HepG2 (cell line): Measurements from ENCODE around the gene BFAR. TPM values are rescaled to one million over a fixed set of nuclear protein-coding genes. Genes with fewer than 3 reads are reported as not detected.

ENCODE experiments used
- ATAC-seq: fragments of 200-7000 bp; cut with Tn5 transposase; 3 replicates; pipeline ENCODE4 v1.9.1; 2020; ENCODE audit warnings: mild to moderate bottlenecking, moderate library complexity
- BruUV-seq: library from RNA; stranded (reverse); fragments of 400-500 nt; replicated peaks from 2 replicates; lab custom pipeline; 2021; lab: Mats Ljungman, UMichigan
- CTCF ChIA-PET: fragments of 300-600 bp; formaldehyde crosslinking; extraction: SDS; loops from one replicate; lab custom pipeline; 2021; ENCODE audit warnings: low total read pairs, inconsistent platforms, low intra/inter-chr PET ratio; lab: Yijun Ruan, JAX
- POLR2A ChIA-PET: fragments of 350-600 bp; sonication (Branson Sonifier 250); formaldehyde crosslinking; loops from one replicate; lab custom pipeline; 2020; ENCODE audit warnings: antibody characterized with exemption, inconsistent platforms; lab: Yijun Ruan, JAX
- DNase-seq: peaks from one replicate; pipeline ENCODE4 v3.0.0-alpha.2; 2015; ENCODE audit warnings: low spot score
- FAIRE-seq: peaks from 3 replicates; lab custom pipeline; 2011; peaks lifted over from hg19 to GRCh38; lab: Jason Lieb, UNC
- H2AFZ ChIP-seq: one replicate; pipeline ENCODE4 v1.6.1; 2011; ENCODE audit warnings: low read length, inconsistent platforms
- H3K27ac ChIP-seq: fragments of 300-600 bp; 3 replicates; pipeline ENCODE4 v1.8.0; 2011; ENCODE audit warnings: mixed run types, mild to moderate bottlenecking, mixed read lengths, low read length, inconsistent platforms; ENCODE audit not compliant: insufficient read depth; ENCODE audit errors: extremely low read length
- H3K27me3 ChIP-seq, 2 experiments: fragments of 200-600 bp in 1 of 2; 2 replicates in 1 of 2; 3 replicates in 1 of 2; pipeline versions ENCODE4 v1.6.0 to v1.8.0; 2011; ENCODE audit warnings: low read length in 2 of 2, mild to moderate bottlenecking in 2 of 2, moderate library complexity in 2 of 2, inconsistent platforms in 1 of 2; ENCODE audit not compliant: insufficient read depth in 2 of 2, control insufficient read depth in 1 of 2
- H3K36me3 ChIP-seq, 2 experiments: fragments of 200-600 bp in 1 of 2; replicated peaks in 1 of 2; 2 replicates in 1 of 2; 3 replicates in 1 of 2; pipeline versions ENCODE4 v1.5.1 to v1.8.0; 2011; ENCODE audit warnings: low read length in 2 of 2, inconsistent platforms in 1 of 2; ENCODE audit not compliant: insufficient read depth in 2 of 2, control insufficient read depth in 1 of 2
- H3K4me1 ChIP-seq: 2 replicates; pipeline ENCODE4 v1.5.1; 2012; ENCODE audit warnings: low read length, inconsistent platforms; ENCODE audit not compliant: insufficient read depth
- H3K4me2 ChIP-seq: 2 replicates; pipeline ENCODE4 v1.6.0; 2011; ENCODE audit warnings: low read depth, low read length, inconsistent platforms
- H3K4me3 ChIP-seq, 3 experiments: fragments of 200-600 bp in 1 of 3; sonication (generic), shearing (Covaris generic) in 1 of 3; replicated peaks in 1 of 3; 2 replicates each; pipeline ENCODE4 v1.5.1; 2011 to 2016; ENCODE audit warnings: low read length in 3 of 3, inconsistent platforms in 2 of 3, low read depth in 2 of 3, mild to moderate bottlenecking in 2 of 3, control low read depth in 1 of 3, mixed read lengths in 1 of 3; ENCODE audit not compliant: insufficient read depth in 1 of 3
- H3K79me2 ChIP-seq: one replicate; pipeline ENCODE4 v1.6.1; 2011; ENCODE audit warnings: low read length, inconsistent platforms; ENCODE audit not compliant: insufficient read depth
- H3K9ac ChIP-seq: 2 replicates; pipeline ENCODE4 v1.6.0; 2011; ENCODE audit warnings: mild to moderate bottlenecking, low read depth, low read length, inconsistent platforms; ENCODE audit not compliant: insufficient read depth
- H3K9me3 ChIP-seq: 2 replicates; pipeline ENCODE4 v1.5.1; 2012; ENCODE audit warnings: mild to moderate bottlenecking, low read length
- H4K20me1 ChIP-seq: 2 replicates; pipeline ENCODE4 v1.6.0; 2011; ENCODE audit warnings: inconsistent platforms, mild to moderate bottlenecking, low read length, moderate library complexity; ENCODE audit not compliant: insufficient read depth
- ATF7 ChIP-seq, 2 experiments: fragments of 450-650 bp in 1 of 2; sonication (generic) in 1 of 2; formaldehyde crosslinking in 1 of 2; IDR thresholded peaks; 2 replicates each; pipeline versions ENCODE4 v1.4.0 to v1.6.1; 2016 to 2020; ENCODE audit warnings: antibody characterized with exemption in 1 of 2, mild to moderate bottlenecking in 1 of 2, missing genetic modification reagents in 1 of 2
- CEBPG ChIP-seq: IDR thresholded peaks from 2 replicates; pipeline ENCODE4 v1.6.1; 2016
- CREB1 ChIP-seq, 2 experiments: fragments of 450-650 bp in 1 of 2; IDR thresholded peaks; 2 replicates each; pipeline ENCODE4 v1.6.1; 2016 to 2017; ENCODE audit warnings: control low read depth in 1 of 2, mild to moderate bottlenecking in 1 of 2, missing compliant biosample characterization in 1 of 2, missing genetic modification characterization in 1 of 2
- FOXA1 ChIP-seq, 2 experiments: fragments of 450-650 bp in 1 of 2; sonication (generic) in 1 of 2; formaldehyde crosslinking in 1 of 2; IDR thresholded peaks; 2 replicates each; pipeline versions ENCODE4 v1.4.0 to v1.6.1; 2016 to 2020; ENCODE audit warnings: missing genetic modification reagents in 1 of 2
- KLF9 ChIP-seq: IDR thresholded peaks from 2 replicates; pipeline ENCODE4 v1.6.1; 2016; ENCODE audit warnings: low read depth
- SMARCE1 ChIP-seq: fragments of 450-650 bp; IDR thresholded peaks from 2 replicates; pipeline ENCODE4 v1.6.1; 2017; ENCODE audit warnings: borderline replicate concordance
- ZNF24 ChIP-seq: fragments of 450-650 bp; IDR thresholded peaks from 2 replicates; pipeline ENCODE4 v1.6.1; 2017; ENCODE audit warnings: antibody characterized with exemption, mild to moderate bottlenecking
- whole genome bisulfite sequencing: methylation state at CpG from one replicate; pipeline ENCODE4 v1.1.6; 2017; ENCODE audit warnings: low lambda C conversion rate; 5-methylcytosine and 5-hydroxymethylcytosine counted together
- in situ Hi-C: cut with HindIII; loops from 2 replicates; pipeline ENCODE4 v1.10.0; 2017; ENCODE audit warnings: low pct_unique_long_range_greater_than_20kb; ENCODE audit not compliant: extremely low pct_ligation_motif_present
- intact Hi-C: fragments of 100-400 bp; cut with micrococcal nuclease; formaldehyde crosslinking; loops from one replicate; pipeline ENCODE4 v1.10.0; 2022; ENCODE audit not compliant: unreplicated experiment
- polyA plus RNA-seq, 8 experiments: library from polyadenylated mRNA; depleted of rRNA in 3 of 8; stranded (reverse) in 7 of 8; unstranded in 1 of 8; fragments of >200 nt; fragmentation: Illumina TruSeq in 4 of 8; extraction: Trizol in 4 of 8; gene quantifications; 2 replicates each; pipeline versions ENCODE4 v1.2.1 to v1.2.3, GENCODE V29; 2011 to 2016; ENCODE audit warnings: low read depth in 4 of 8, missing spikeins in 1 of 8, mixed read lengths in 1 of 8; ENCODE audit not compliant: insufficient read depth in 1 of 8
- total RNA-seq, 5 experiments: library from RNA; depleted of rRNA; stranded (reverse); fragments of >200 nt; fragmentation: Illumina TruSeq; extraction: Trizol; gene quantifications; 2 replicates each; pipeline ENCODE4 v1.2.3, GENCODE V29; 2016; ENCODE audit warnings: low read depth in 1 of 5

The BFAR gene
- total and polyA plus RNA-seq, 2 of the 13 experiments (the other 11 are each of a cell fraction or from before 2014, with no cell fraction given): 96.9 to 120 TPM

GRCh38 chr16:14672403-14672971, 39.7 kb downstream of the BFAR start (continued):
- TF ChIP-seq KLF9 (CRISPR knock-in tag): no peak

- POLR2A ChIA-PET: no interaction called here
- BruUV-seq: no TSS peak
- no peak for FAIRE-seq
- Histone ChIP-seq H4K20me1 (no peaks in the 10 kb centered on the region), H3K9ac (no peak overlapping the region), H3K4me3 (no peak overlapping the region), H3K36me3 (no peaks in the 10 kb centered on the region), H3K27ac (no peak overlapping the region), H3K27me3 (0 out of 5 replicates have a peak, but pooled peaks cover 0 to 4% of the 10 kb centered on the region in 2 experiments), H3K9me3 (no peaks in the 10 kb centered on the region), H3K4me2 (no peak overlapping the region), H3K4me1 (peaks cover 12% of the 10 kb centered on the region), H2AFZ (no peak overlapping the region), H3K79me2 (no peaks in the 10 kb centered on the region)
- in situ Hi-C loops (no loop called here), intact Hi-C loops (no loop called here)
- WGBS: 34% methylated on average over 3 of the region's 3 CpGs
- peak; percentile 90 for TF ChIP-seq ATF7 (IDR thresholded peaks at IDR 0.05)
- TF ChIP-seq ATF7 (CRISPR knock-in tag; IDR thresholded peaks at IDR 0.05): no peak
- no peak for TF ChIP-seq SMARCE1
- TF ChIP-seq CREB1 (IDR thresholded peaks at IDR 0.05): peak; percentile 57
- no peak for TF ChIP-seq CREB1 (CRISPR knock-in tag; IDR thresholded peaks at IDR 0.05)
- TF ChIP-seq CEBPG: no peak
- no peak for ATAC-seq
- CTCF ChIA-PET: no interaction called here
- no peak for DNase-seq
Observed at GRCh38 chr16:14676633-14677032, 43.9 kb downstream of the BFAR start.

- no peak overlapping the region for H3K4me3 ChIP-seq
- 62% methylated on average over 5 of the region's 5 CpGs for WGBS
- H3K36me3 ChIP-seq: no peaks in the 10 kb centered on the region
- peaks cover 2% of the 10 kb centered on the region for H3K4me1 ChIP-seq
- intact Hi-C loops: no loop called here
- DNase-seq (no peak), FAIRE-seq (no peak), ATAC-seq (no peak)
- BruUV-seq: no TSS peak
- H2AFZ ChIP-seq: no peak overlapping the region
- CTCF ChIA-PET: no interaction called here
- 0 out of 5 replicates have a peak, but pooled peaks cover 0 to 4% of the 10 kb centered on the region in 2 experiments for H3K27me3 ChIP-seq
- no peaks in the 10 kb centered on the region for H3K9me3 ChIP-seq
- H3K27ac ChIP-seq: no peak overlapping the region
- no peak overlapping the region for H3K9ac ChIP-seq
- POLR2A ChIA-PET: no interaction called here
- H3K79me2 ChIP-seq: no peaks in the 10 kb centered on the region
- no peak overlapping the region for H3K4me2 ChIP-seq
- H4K20me1 ChIP-seq: no peaks in the 10 kb centered on the region
- in situ Hi-C loops: no loop called here
- TF ChIP-seq ZNF24: no peak
- TF ChIP-seq FOXA1 (IDR thresholded peaks at IDR 0.05): 0 out of 2 replicates have a peak, but pooled peaks have one; percentile 25
- no peak for TF ChIP-seq FOXA1 (CRISPR knock-in tag; IDR thresholded peaks at IDR 0.05)
- TF ChIP-seq ATF7 (IDR thresholded peaks at IDR 0.05): peak; percentile 57; the same call in 1 of the 2 replicates
- no peak for TF ChIP-seq ATF7 (CRISPR knock-in tag; IDR thresholded peaks at IDR 0.05)
Observed at GRCh38 chr16:14677627-14678026, 44.9 kb downstream of the BFAR start.
